H1 (cell line): ENCODE measurements around the gene COL26A1. TPM values are rescaled to one million over a fixed set of nuclear protein-coding genes. Genes with fewer than 3 reads are reported as not detected.

Experiments used
- CTCF ChIA-PET: fragments of 300-600 bp; sonication (Branson Sonifier 250); formaldehyde crosslinking; loops from one replicate; lab custom pipeline; 2021; ENCODE audit not compliant: partially characterized antibody; lab: Charles Lee
- POLR2A ChIA-PET: fragments of 300-600 bp; sonication (Branson Sonifier 250); formaldehyde crosslinking; loops from one replicate; lab custom pipeline; 2021; ENCODE audit warnings: inconsistent platforms; ENCODE audit not compliant: partially characterized antibody; lab: Charles Lee
- DNase-seq, 2 experiments: peaks; one replicate each; pipeline versions ENCODE4 v3.0.0 to v3.0.0-alpha.2; 2010 to 2022; ENCODE audit warnings: low spot score in 2 of 2, low read depth in 1 of 2, mixed read lengths in 1 of 2
- FAIRE-seq: peaks from 2 replicates; lab custom pipeline; 2011; peaks lifted over from hg19 to GRCh38; lab: Jason Lieb, UNC
- H2AFZ ChIP-seq: 2 replicates; pipeline ENCODE4 v1.8.1; 2012; ENCODE audit warnings: low read length, inconsistent platforms
- H2AK5ac ChIP-seq: 2 replicates; pipeline ENCODE4 v1.6.1; 2013; ENCODE audit warnings: low read depth, low read length
- H2BK120ac ChIP-seq: replicated peaks from 2 replicates; pipeline ENCODE3; 2013; ENCODE audit warnings: low read depth, low read length, inconsistent platforms
- H2BK12ac ChIP-seq: 2 replicates; pipeline ENCODE4 v1.6.1; 2013; ENCODE audit warnings: low read depth, low read length
- H2BK15ac ChIP-seq: 2 replicates; pipeline ENCODE4 v1.6.1; 2013; ENCODE audit warnings: low read length
- H2BK20ac ChIP-seq: 2 replicates; pipeline ENCODE4 v1.6.1; 2013; ENCODE audit warnings: low read length
- H2BK5ac ChIP-seq: 2 replicates; pipeline ENCODE4 v1.6.1; 2013; ENCODE audit warnings: low read depth, low read length
- H3K14ac ChIP-seq: 2 replicates; pipeline ENCODE4 v1.6.1; 2013; ENCODE audit warnings: inconsistent platforms; ENCODE audit not compliant: insufficient read length
- H3K18ac ChIP-seq: 2 replicates; pipeline ENCODE4 v1.6.1; 2013; ENCODE audit warnings: low read length; ENCODE audit errors: extremely low read depth
- H3K23ac ChIP-seq: 2 replicates; pipeline ENCODE4 v1.6.1; 2013; ENCODE audit warnings: inconsistent platforms; ENCODE audit not compliant: insufficient read length
- H3K23me2 ChIP-seq: 2 replicates; pipeline ENCODE4 v1.6.1; 2013; ENCODE audit warnings: low read depth, low read length
- H3K27ac ChIP-seq: 2 replicates; pipeline ENCODE4 v1.6.1; 2011; ENCODE audit warnings: low read depth, low read length, inconsistent platforms
- H3K27me3 ChIP-seq, 4 experiments: replicated peaks in 1 of 4; 1 replicate in 1 of 4; 2 replicates in 3 of 4; pipeline versions ENCODE4 v1.6.1 to v1.8.1; 2011 to 2013; ENCODE audit warnings: low read length in 3 of 4, mild to moderate bottlenecking in 3 of 4, inconsistent platforms in 2 of 4, mixed read lengths in 2 of 4, moderate library complexity in 1 of 4; ENCODE audit not compliant: control insufficient read depth in 3 of 4, insufficient read depth in 3 of 4; ENCODE audit errors: extremely low read depth in 1 of 4
- H3K36me3 ChIP-seq, 4 experiments: 2 replicates each; pipeline versions ENCODE4 v1.6.1 to v1.8.1; 2011 to 2013; ENCODE audit warnings: mild to moderate bottlenecking in 4 of 4, low read length in 3 of 4, moderate library complexity in 2 of 4, control low read depth in 1 of 4, inconsistent platforms in 1 of 4; ENCODE audit not compliant: insufficient read depth in 4 of 4, control insufficient read depth in 2 of 4
- H3K4ac ChIP-seq: replicated peaks from 2 replicates; pipeline ENCODE3; 2013; ENCODE audit warnings: low read length, low read depth, mixed read lengths, inconsistent platforms; ENCODE audit not compliant: insufficient read length
- H3K4me1 ChIP-seq, 4 experiments: replicated peaks in 1 of 4; 1 replicate in 1 of 4; 2 replicates in 3 of 4; pipeline versions ENCODE4 v1.6.1 to v1.8.1; 2011 to 2013; ENCODE audit warnings: low read length in 3 of 4, inconsistent platforms in 2 of 4, mixed read lengths in 1 of 4; ENCODE audit not compliant: insufficient read depth in 4 of 4, control insufficient read depth in 3 of 4
- H3K4me2 ChIP-seq, 2 experiments: 2 replicates each; pipeline versions ENCODE4 v1.6.1 to v1.8.1; 2011 to 2013; ENCODE audit warnings: low read depth in 2 of 2, low read length in 2 of 2, control low read depth in 1 of 2, inconsistent platforms in 1 of 2, mild to moderate bottlenecking in 1 of 2; ENCODE audit not compliant: insufficient read depth in 1 of 2
- H3K4me3 ChIP-seq, 4 experiments: fragments of 200-600, 300-600 bp in 1 of 4; sonication (generic), shearing (Covaris generic), sonication (Bioruptor Twin) in 1 of 4; 2 replicates each; pipeline versions ENCODE4 v1.5.1 to v1.8.1; 2011 to 2016; ENCODE audit warnings: low read length in 4 of 4, low read depth in 3 of 4, control low read depth in 2 of 4, inconsistent platforms in 2 of 4, mild to moderate bottlenecking in 2 of 4, mixed read lengths in 1 of 4, moderate library complexity in 1 of 4; ENCODE audit not compliant: insufficient read depth in 2 of 4; ENCODE audit errors: extremely low read depth in 1 of 4
- H3K56ac ChIP-seq: replicated peaks from 2 replicates; pipeline ENCODE3; 2013; ENCODE audit warnings: low read depth, mild to moderate bottlenecking, mixed read lengths, low read length, inconsistent platforms; ENCODE audit not compliant: insufficient read length
- H3K79me1 ChIP-seq: 2 replicates; pipeline ENCODE4 v1.6.1; 2013; ENCODE audit warnings: low read depth, low read length, control low read depth
- H3K79me2 ChIP-seq, 2 experiments: 2 replicates each; pipeline versions ENCODE4 v1.6.1 to v1.8.1; 2012 to 2013; ENCODE audit warnings: low read length in 2 of 2, mild to moderate bottlenecking in 2 of 2, inconsistent platforms in 1 of 2; ENCODE audit not compliant: insufficient read depth in 2 of 2, control insufficient read depth in 1 of 2
- H3K9ac ChIP-seq, 4 experiments: replicated peaks in 1 of 4; 1 replicate in 1 of 4; 2 replicates in 3 of 4; pipeline versions ENCODE4 v1.6.1 to v1.8.1; 2011 to 2013; ENCODE audit warnings: low read depth in 3 of 4, low read length in 3 of 4, control low read depth in 2 of 4, mild to moderate bottlenecking in 2 of 4, moderate library complexity in 2 of 4, inconsistent platforms in 1 of 4; ENCODE audit errors: extremely low read depth in 1 of 4
- H3K9me3 ChIP-seq, 2 experiments: 2 replicates each; pipeline versions ENCODE4 v1.6.1 to v1.8.1; 2012 to 2013; ENCODE audit warnings: mild to moderate bottlenecking in 2 of 2, moderate library complexity in 2 of 2, control low read depth in 1 of 2, inconsistent platforms in 1 of 2, low read depth in 1 of 2, low read length in 1 of 2, mixed read lengths in 1 of 2; ENCODE audit not compliant: insufficient read depth in 2 of 2
- H4K20me1 ChIP-seq, 2 experiments: replicated peaks in 1 of 2; 2 replicates each; pipeline versions ENCODE3 to v1.8.1; 2011 to 2013; ENCODE audit warnings: inconsistent platforms in 2 of 2, low read length in 2 of 2, mild to moderate bottlenecking in 1 of 2; ENCODE audit not compliant: insufficient read depth in 2 of 2, control insufficient read depth in 1 of 2
- H4K5ac ChIP-seq: 2 replicates; pipeline ENCODE4 v1.6.1; 2013; ENCODE audit warnings: low read length, low read depth, mixed read lengths, inconsistent platforms; ENCODE audit not compliant: insufficient read length
- H4K8ac ChIP-seq: 2 replicates; pipeline ENCODE4 v1.8.0; 2013; ENCODE audit warnings: mild to moderate bottlenecking, moderate library complexity, low read length, inconsistent platforms; ENCODE audit not compliant: insufficient read depth; ENCODE audit errors: extremely low read depth
- H4K91ac ChIP-seq: replicated peaks from 2 replicates; pipeline ENCODE3; 2013; ENCODE audit warnings: low read length, mixed read lengths, inconsistent platforms; ENCODE audit not compliant: insufficient read length
- BCL11A ChIP-seq, 2 experiments: IDR thresholded peaks; one replicate each; pipeline ENCODE4 v1.6.1; 2011; ENCODE audit warnings: low read depth in 2 of 2, low read length in 2 of 2, mild to moderate bottlenecking in 2 of 2
- CTCF ChIP-seq, 3 experiments: IDR thresholded peaks; 1 replicate in 2 of 3; 2 replicates in 1 of 3; pipeline versions ENCODE4 v1.5.1 to v1.6.1; 2011; ENCODE audit warnings: low read length in 3 of 3, mild to moderate bottlenecking in 3 of 3, inconsistent platforms in 2 of 3, low read depth in 1 of 3, moderate library complexity in 1 of 3; ENCODE audit not compliant: insufficient read depth in 1 of 3; ENCODE audit errors: control extremely low read depth in 1 of 3
- HDAC2 ChIP-seq, 2 experiments: fragments of 300-600 bp in 1 of 2; sonication (generic) in 1 of 2; IDR thresholded peaks; 2 replicates each; pipeline ENCODE4 v1.6.1; 2011 to 2012; ENCODE audit warnings: low read depth in 2 of 2, low read length in 2 of 2, mild to moderate bottlenecking in 2 of 2, moderate library complexity in 2 of 2, borderline replicate concordance in 1 of 2, inconsistent platforms in 1 of 2
- JUND ChIP-seq: IDR thresholded peaks from 2 replicates; pipeline ENCODE4 v1.6.1; 2011; ENCODE audit warnings: mild to moderate bottlenecking, improper control_type of control experiment, low read length
- KDM1A ChIP-seq: fragments of 200-600, 300-600 bp; sonication (generic); IDR thresholded peaks from 2 replicates; pipeline ENCODE4 v1.7.1; 2016; ENCODE audit warnings: mild to moderate bottlenecking, low read length, borderline replicate concordance
- POLR2A ChIP-seq, 2 experiments: IDR thresholded peaks; 1 replicate in 1 of 2; 2 replicates in 1 of 2; pipeline ENCODE4 v1.6.1; 2011; ENCODE audit warnings: low read depth in 2 of 2, low read length in 2 of 2, mild to moderate bottlenecking in 2 of 2; ENCODE audit errors: control extremely low read depth in 1 of 2
- ZNF274 ChIP-seq: IDR thresholded peaks from 2 replicates; pipeline ENCODE4 v1.7.0; 2012; ENCODE audit warnings: low read length, borderline replicate concordance; ENCODE audit errors: extremely low read depth
- WGBS, 2 experiments: shearing (Covaris generic) in 1 of 2; methylation state at CpG; one replicate each; pipeline versions ENCODE4 v1.1.6 to v1.1.7; 2013 to 2015; ENCODE audit warnings: low lambda C conversion rate in 2 of 2, mixed read lengths in 2 of 2, inconsistent platforms in 1 of 2, low coverage in 1 of 2, missing lambda C conversion rate in 1 of 2; ENCODE audit not compliant: insufficient replicate concordance in 2 of 2, insufficient coverage in 1 of 2, insufficient read length in 1 of 2; ENCODE audit errors: extremely low coverage in 1 of 2, missing lambda C conversion rate in 1 of 2; 5-methylcytosine and 5-hydroxymethylcytosine counted together
- polyA plus RNA-seq, 7 experiments: library from polyadenylated mRNA; depleted of rRNA in 3 of 7; stranded (reverse) in 5 of 7; unstranded in 2 of 7; fragments of >200 nt in 5 of 7; fragments of 200-250 nt in 2 of 7; gene quantifications; 1 replicate in 5 of 7; 2 replicates in 1 of 7; 4 replicates in 1 of 7; pipeline versions ENCODE4 v1.2.1 to v1.2.3, GENCODE V29; 2011 to 2013; ENCODE audit warnings: missing spikeins in 2 of 7, mixed read lengths in 2 of 7
- total RNA-seq: library from RNA; stranded (reverse); fragmentation: NEBNext Ultra II Directional; extraction: Animal tissue kit (Norgen Biotek cat#: 25700); gene quantifications from 2 replicates; pipeline ENCODE4 v1.2.1, GENCODE V29; 2021

The COL26A1 gene
- total and polyA plus RNA-seq, 2 of the 8 experiments (the other 6 are each of a cell fraction or from before 2014, with no cell fraction given) = 51.1 to 68.8 TPM

- WGBS, 2 experiments = 78% methylated on average over 12 of the region's 12 CpGs; no CpG with 5 or more reads in 1 of the 2 experiments
- no peak overlapping the region for H3K4me2 ChIP-seq
- H4K5ac ChIP-seq = no peak overlapping the region
- FAIRE-seq = no peak
- no peak overlapping the region for H3K27ac ChIP-seq
- no peaks in the 10 kb centered on the region for H4K20me1 ChIP-seq
- H3K79me2 ChIP-seq = no peaks in the 10 kb centered on the region
- 0 out of 2 replicates have a peak overlapping the region, but pooled peaks have one; percentile 12 for H2BK12ac ChIP-seq
- H3K4ac ChIP-seq = no peak overlapping the region
- ChIA-PET CTCF (interaction anchor here (0.7 to 5.5 kb wide), 27 partner anchors 12 to 699 kb away, joined by 3 to 50 read pairs (median 5); no protein-coding TSS in a partner anchor), POLR2A (interaction anchor here (1.2 to 1.7 kb wide), 4 partner anchors 11 to 66 kb away, joined by 3 to 6 read pairs (median 4); no protein-coding TSS in a partner anchor)
- H2AFZ ChIP-seq = no peak overlapping the region
- no peaks in the 10 kb centered on the region for H3K79me1 ChIP-seq
- no peak overlapping the region for H3K18ac ChIP-seq
- no peak overlapping the region for H2AK5ac ChIP-seq
- no peaks in the 10 kb centered on the region for H3K27me3 ChIP-seq
- no peaks in the 10 kb centered on the region for H3K36me3 ChIP-seq
- H3K4me1 ChIP-seq = peaks cover 0 to 6% (median 6%) of the 10 kb centered on the region in 4 experiments; a peak in 5 of 7 replicates
- no peak overlapping the region for H3K56ac ChIP-seq
- H3K14ac ChIP-seq = no peak overlapping the region
- no peaks in the 10 kb centered on the region; the same call in 1 of the 2 replicates for H3K23me2 ChIP-seq
- H4K91ac ChIP-seq = no peak overlapping the region
- TF ChIP-seq BCL11A (IDR thresholded peaks at IDR 0.05; ENCODE audit: low read depth in 2 of 2, low read length in 2 of 2) = no peak
- TF ChIP-seq CTCF (IDR thresholded peaks at IDR 0.05; ENCODE audit: control extremely low read depth in 1 of 3, insufficient read depth in 1 of 3, low read depth in 1 of 3, low read length in 3 of 3) = no peak
- no peak for TF ChIP-seq ZNF274
- TF ChIP-seq HDAC2 (IDR thresholded peaks at IDR 0.05; ENCODE audit: borderline replicate concordance in 1 of 2, low read depth in 2 of 2, low read length in 2 of 2) = peak in 1 of 2 experiments; percentile 62; a peak in 1 of 4 replicates
- TF ChIP-seq JUND = 0 out of 2 replicates have a peak, but pooled peaks have one; percentile 9
- TF ChIP-seq POLR2A (IDR thresholded peaks at IDR 0.05; ENCODE audit: control extremely low read depth in 1 of 2, low read depth in 2 of 2, low read length in 2 of 2) = no peak
- TF ChIP-seq KDM1A = peak; percentile 88
- TF ChIP-seq, all 59 proteins: peak for 3
- H3K4me3 ChIP-seq = no peak overlapping the region
- DNase-seq = no peak
- H4K8ac ChIP-seq = no peak overlapping the region
- no peak overlapping the region for H2BK120ac ChIP-seq
- H2BK5ac ChIP-seq = no peak overlapping the region; the same call in 1 of the 2 replicates
- no peak overlapping the region for H3K23ac ChIP-seq
- H2BK15ac ChIP-seq = 0 out of 2 replicates have a peak overlapping the region, but pooled peaks have one; percentile 75
- no peak overlapping the region for H3K9ac ChIP-seq
- no peak overlapping the region for H2BK20ac ChIP-seq
- H3K9me3 ChIP-seq = no peaks in the 10 kb centered on the region
Measured at GRCh38 chr7:101602082-101602481, 239.4 kb downstream of the COL26A1 start.
